GM18517 (cell line): Measurements from ENCODE around the gene DCAF12.
A peak's percentile ranks its signal among the peaks of the same experiment; 100 is the strongest.

Source experiments
- ATAC-seq: cut with Tn5 transposase; IDR thresholded peaks from one replicate; pipeline ENCODE4 v1.9.1; 2021; ENCODE audit warnings: mild to moderate bottlenecking, moderate library complexity; ENCODE audit not compliant: unreplicated experiment

DCAF12 gene

GRCh38 chr9:34127035-34127948 is 794 bp upstream of the DCAF12 start:
- no peak for ATAC-seq

DNA sequence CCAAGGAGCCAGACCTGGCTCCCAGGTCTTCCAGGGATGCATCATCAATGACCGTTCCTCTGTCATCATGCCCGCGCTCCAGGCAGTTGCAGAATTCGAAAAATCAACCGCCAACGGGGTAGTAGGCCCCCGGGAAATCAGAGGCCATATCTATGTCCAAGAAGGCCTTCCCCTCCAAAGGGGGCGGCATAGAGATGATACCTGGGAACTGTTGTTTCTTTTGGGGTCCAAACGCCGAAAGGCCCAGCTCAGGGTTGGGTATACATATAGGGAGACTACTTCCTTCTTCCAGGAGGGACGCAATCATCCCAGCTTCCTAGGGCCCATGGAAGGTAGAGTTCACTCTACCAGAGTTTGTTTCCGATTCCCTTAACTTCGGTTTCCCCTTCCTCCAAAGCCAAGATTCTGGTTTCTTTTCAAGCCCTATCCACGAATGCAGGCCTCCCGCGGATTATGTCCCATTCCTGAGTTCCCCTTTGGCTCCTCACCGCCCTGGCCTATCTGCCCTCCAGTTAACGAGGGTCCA is 754 bp downstream of the DCAF12 start:
- peak; percentile 6 for ATAC-seq

DNA sequence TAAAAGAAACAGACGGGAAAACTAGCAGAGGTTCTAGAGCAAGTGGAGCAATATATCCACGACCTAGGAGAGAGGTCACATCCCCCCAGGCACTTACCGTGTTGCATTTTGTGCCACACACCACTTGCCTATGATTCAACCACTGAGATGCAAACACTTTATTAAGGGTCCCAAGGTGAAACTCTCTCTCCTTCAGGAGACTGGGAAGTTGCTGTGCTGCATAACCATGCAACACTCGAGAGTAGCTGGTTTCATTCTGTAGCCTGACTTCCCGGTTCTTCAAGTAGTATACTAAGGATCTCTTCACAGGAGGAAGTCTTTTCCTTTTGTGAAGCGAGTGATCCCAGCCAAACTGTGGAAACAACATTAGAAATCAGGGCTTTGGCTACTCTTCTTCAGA is 1.6 kb downstream of the DCAF12 start:
- no peak for ATAC-seq

DNA sequence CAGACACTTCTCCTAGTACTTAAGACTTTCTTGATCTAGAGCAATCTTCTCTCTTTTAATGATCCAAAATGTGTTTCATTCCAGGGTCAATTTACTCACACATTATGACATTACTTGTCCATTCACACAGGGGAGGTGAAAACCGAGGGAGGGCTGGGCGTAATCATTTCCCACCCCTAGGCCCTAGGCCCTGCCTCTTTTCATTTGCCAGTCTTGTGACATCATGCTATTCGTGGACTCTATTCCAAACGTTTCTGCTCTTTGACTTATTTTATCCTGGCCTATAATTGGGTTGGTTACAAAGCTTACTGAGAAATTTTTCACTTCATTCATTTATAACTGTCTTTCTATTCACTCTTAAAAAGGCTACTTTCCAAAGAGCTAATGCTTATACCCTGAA is 2.4 kb downstream of the DCAF12 start:
- ATAC-seq: no peak

DNA sequence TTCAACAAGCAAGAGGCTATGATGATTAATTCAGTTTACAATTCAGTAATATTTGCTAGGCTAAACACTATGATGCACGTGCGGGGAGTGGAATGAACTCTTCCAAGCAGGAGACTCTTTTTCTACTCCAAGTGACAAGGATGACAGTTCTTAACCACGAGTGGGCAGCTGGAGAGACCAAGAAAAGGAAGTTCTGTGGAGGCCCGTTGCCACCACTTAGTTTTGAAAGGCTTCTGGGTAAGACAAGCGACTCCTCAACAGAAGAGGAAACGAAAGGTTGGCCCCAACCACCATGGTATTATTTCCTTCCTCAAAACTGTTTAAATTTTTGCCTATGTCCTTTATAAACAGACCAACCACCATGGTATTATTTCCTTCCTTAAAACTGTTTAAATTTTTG is 2.8 kb downstream of the DCAF12 start:
- ATAC-seq: no peak

DNA sequence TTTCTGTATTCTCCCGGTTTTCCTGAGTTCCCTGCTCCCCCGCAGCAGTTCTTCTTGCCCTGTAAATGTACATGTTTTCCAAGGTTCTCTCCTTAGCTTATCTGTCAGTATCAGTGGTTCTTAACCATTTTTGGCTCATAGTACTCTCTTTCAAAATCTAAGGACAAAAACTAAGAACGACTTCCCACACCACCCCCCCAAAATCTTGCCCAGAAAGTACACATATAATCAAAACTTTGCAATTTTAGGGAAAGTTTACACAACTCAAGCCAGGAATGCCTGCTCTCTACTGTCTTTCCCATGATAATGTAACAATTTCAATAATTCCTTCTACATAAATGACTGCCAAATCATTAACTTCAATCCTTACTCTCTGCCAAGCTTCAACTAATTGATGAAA is 4.5 kb downstream of the DCAF12 start:
- no peak for ATAC-seq

GRCh38 chr9:34119713-34120112 is 6.8 kb downstream of the DCAF12 start:
- ATAC-seq: no peak

GRCh38 chr9:34114436-34114835 is 12.1 kb downstream of the DCAF12 start:
- no peak for ATAC-seq

DNA sequence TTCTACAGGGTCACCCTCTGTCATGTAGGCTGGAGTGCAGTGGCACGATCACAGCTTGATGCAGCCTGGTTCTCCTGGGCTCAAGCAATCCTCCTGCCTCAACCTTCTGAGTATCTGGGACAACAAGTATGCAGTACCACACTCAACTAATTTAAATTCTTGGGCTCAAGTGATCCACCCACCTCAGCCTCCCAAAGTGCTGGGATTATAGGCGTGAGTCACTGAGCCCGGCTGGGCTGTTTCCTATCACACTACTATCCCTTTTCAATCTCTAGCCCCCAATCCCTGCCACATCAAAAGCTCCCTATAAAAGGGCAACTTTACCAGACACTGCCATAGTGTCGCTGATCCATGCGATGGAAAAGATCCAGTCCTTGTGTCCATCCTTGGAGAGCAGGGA is 20.4 kb downstream of the DCAF12 start:
- ATAC-seq: no peak

DNA sequence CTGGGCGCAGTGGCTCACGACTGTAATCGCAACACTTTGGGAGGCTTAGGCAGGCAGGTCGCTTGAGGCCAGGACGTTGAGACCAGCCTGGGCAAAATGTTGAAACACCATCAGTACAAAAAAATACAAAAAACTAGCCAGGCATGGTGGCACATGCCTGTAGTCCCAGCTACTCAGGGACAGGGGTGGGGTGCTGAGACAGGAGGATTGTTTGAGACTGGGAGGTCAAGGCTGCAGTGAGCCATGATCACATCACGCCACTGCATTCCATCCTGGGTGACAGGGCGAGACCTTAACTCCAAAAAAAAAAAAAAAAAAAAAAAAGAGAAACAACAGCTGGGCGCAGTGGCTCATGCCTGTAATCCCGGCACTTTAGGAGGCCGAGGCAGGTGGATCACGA is 23.7 kb downstream of the DCAF12 start:
- ATAC-seq: no peak

- ATAC-seq: peak; percentile 29
These were observed 28.2 kb downstream of the DCAF12 start for GRCh38 chr9:34098307-34098706.

DNA sequence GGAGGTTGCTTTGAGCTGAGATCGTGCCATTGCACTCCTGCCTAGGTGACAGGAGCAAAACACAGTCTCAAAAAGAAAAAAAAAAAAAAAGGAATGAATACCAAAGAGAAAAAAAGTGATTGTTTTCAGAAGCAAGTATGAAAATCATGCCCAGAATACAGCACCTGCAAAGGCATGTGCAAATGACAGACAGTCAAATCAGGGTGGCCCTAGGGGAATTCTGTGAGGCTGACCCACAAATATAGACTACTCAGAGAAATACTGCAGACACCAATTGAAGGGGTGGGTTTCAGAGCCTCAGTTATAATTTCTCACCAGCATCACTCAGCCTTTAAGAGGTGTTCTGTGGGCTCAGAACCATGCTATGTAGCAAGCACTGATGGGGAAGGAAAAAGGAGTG is 28.6 kb downstream of the DCAF12 start:
- peak; percentile 84 for ATAC-seq

DNA sequence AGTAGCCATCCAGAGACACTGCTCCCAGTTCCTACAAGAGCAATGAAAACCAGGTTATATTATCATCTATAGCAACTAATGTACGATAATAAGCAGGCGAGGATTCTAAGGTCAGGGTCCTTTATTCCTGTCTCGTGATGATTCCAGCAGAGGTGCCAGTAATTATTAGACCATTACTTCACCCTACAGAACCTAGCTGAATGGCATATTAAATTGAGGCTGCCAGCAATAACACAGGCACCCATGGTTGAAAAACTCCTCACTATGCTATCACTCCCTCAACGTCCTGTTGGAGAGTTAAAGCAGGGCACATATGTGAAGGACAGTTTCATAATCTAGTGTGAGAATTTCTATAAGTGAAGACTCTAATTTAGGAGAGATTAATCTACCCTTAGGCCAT is 29.7 kb downstream of the DCAF12 start:
- no peak for ATAC-seq

DNA sequence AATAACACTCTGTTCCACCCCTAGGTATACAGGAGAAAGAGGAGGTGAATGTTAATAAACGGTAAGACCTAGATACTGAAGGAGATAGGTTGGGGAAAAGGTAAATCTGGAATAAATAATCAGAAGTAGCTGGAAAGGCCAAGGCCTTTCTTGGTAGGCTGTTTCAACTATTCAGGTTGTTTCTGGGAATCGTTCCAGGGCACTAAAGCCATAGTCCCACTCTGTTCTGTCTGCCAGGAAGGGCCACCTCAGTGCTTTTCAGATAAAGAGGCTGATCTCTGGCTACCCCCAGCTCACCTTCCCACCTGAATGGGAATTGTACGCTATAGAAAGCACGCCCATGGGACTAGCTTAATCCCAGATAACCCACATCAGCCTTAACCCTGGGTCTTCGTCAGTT is 32.9 kb downstream of the DCAF12 start:
- no peak for ATAC-seq

DNA sequence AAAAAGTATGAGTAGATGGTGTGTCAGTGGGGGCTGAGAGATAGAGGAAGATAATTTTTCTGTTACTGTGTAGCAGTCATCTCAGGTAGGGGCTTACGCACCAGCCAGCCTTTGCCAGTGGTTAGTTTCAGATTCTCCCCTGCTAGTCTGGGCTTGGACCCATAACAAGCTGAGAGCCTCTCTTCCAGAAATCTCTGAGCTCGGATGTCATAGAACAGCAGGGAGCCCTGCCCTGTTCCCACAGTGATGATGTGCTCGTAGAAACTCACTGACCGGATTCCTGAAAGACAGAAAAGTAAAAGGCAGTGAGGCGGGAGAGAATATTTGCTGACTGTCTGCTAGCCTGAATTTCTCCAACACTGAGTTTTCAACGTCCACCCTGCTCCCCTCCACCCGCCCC is 37.2 kb downstream of the DCAF12 start:
- no peak for ATAC-seq

DNA sequence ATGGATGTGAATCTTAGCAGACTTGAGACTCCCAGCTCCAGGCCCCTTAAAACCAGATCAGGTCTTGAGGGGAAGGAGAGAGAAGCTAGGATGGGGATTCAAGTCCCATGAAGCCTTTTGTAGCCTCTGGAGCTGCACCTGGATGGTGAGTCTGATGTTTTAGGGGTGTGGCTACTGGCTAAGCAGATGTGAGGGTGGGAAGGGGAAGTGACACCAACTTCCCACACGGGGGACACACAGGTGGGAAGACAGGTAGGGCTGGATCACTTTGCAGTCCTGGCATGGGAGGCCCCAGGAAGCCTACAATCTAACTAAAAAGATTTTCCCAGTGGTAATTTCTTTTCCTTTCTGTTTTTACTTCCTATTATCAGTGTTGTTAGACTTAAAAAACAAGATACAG is 39.1 kb downstream of the DCAF12 start:
- ATAC-seq: no peak

DNA sequence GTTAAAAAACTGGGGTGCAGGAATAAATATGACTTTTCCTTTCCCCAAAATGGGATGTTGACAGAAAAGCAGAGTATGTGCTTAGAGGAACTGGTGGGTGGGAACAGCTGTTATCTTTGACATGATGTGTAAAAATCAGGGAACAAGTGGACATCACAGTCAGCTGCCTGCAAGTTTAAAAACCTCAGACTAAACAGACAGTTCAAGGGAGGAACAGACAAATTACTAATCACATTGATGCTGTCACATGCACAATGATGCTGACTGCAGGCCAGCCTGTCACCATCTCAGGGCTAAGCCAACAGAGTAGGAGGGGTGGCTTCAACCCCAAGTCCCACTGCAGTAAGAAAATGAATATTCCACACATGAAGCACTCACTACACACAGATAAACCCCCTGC is 39.6 kb downstream of the DCAF12 start:
- no peak for ATAC-seq

DNA sequence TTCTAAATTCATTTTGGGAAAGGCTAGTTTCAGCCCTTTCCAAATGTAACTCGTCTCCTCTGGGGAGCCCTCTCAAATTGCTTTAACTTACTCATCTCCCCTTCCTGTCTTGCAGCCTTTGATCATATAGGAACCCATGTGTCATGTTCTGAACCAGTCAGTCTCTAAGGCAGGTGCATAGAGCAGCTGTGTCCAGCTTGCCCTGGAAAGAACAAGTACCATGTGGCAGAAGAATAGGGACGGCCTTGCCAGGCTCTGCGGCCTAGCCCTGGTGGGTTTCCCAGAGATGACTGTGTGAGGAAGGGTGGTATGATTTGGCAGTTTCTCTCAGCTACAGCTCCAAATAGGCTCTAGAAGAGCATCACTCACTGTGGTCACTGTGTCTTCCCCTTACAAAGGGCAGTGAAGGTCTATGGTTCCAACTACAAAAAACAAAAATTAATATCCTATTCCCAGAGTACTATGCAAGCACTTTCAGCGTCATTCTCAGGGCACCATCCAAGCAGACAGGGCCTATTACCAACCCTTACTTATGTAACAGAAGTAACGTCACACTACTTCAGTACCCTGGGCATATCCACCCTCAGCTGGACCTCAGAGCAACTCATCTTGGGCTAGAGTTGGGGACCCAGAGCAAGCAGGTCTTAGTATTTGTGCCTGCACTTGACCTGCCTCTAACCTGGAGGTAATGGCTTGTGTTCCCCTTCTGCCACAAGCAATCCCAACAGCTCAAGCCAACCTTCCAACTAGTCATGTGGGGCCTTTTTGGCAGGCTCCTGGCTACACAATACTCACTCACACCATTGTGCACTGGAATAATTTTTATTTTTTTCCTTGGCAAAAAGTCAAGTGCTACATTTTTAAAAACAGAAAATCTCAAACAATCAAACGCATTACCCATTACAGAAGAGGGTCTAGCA is 40.7 kb downstream of the DCAF12 start:
- ATAC-seq: no peak

DNA sequence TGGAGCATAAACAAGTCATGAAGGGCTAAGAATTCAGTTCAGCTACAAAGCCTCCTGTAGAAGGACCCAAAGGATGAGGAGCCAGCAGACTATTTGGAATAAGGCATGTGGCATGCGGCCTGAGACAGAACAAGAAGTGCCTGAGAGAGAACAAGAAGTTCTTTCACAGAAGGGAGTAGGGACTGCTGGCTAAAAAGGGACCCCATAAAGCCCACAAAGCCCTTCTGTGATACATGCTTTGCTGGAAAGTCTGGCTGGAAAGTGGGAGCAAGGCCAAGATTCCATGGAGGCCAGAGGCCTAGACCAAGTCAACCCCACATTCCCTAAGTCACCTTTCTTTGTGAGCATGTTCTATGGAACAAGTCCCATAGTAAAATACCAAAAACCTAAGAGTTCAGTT is 41.9 kb downstream of the DCAF12 start:
- ATAC-seq: no peak

- no peak for ATAC-seq
These were observed 47.3 kb downstream of the DCAF12 start for GRCh38 chr9:34079181-34079580.

- ATAC-seq: no peak
These were observed 53.5 kb downstream of the DCAF12 start for GRCh38 chr9:34072868-34073590.
